ENCODE results near the gene FAF2. TPM values are rescaled to one million over a fixed set of nuclear protein-coding genes. Genes with fewer than 3 reads are reported as not detected.

FAF2 gene
- total and polyA plus RNA-seq, 11 donors: 6.6 to 20.8 (median 13.6) TPM

- Histone ChIP-seq H3K9me3 (peaks cover 0 to 9% (median 0%) of the 10 kb centered on the region in 12 donors), H3K36me3 (peaks cover 0 to 29% (median 15%) of the 10 kb centered on the region in 9 donors), H3K27me3 (no peaks in the 10 kb centered on the region), H3K4me3 (no peak overlapping the region), H3K4me1 (no peaks in the 10 kb centered on the region), H3K27ac (no peak overlapping the region)
- ATAC-seq (no peak), DNase-seq (no peak)
- TF ChIP-seq CTCF (IDR thresholded peaks at IDR 0.05): no peak
- no peak for TF ChIP-seq POLR2A (IDR thresholded peaks at IDR 0.05)
- WGBS, 4 donors: 84 to 92% (median 85%) methylated on average over 7 of the region's 7 CpGs
- intact Hi-C loops (cut with DNase I): no loop called here
Measured at GRCh38 chr5:176473335-176474006, 25.3 kb downstream of the FAF2 start.

GRCh38 chr5:176474476-176474875 is 26.3 kb downstream of the FAF2 start:
- Histone ChIP-seq H3K4me1 (no peaks in the 10 kb centered on the region), H3K27me3 (no peaks in the 10 kb centered on the region), H3K9me3 (peaks cover 0 to 9% (median 0%) of the 10 kb centered on the region in 12 donors), H3K27ac (no peak overlapping the region), H3K4me3 (no peak overlapping the region), H3K36me3 (peaks cover 0 to 39% (median 20%) of the 10 kb centered on the region in 9 donors)
- DNase-seq: no peak
- intact Hi-C loops (cut with DNase I): no loop called here
- no peak for TF ChIP-seq POLR2A (IDR thresholded peaks at IDR 0.05)
- no peak for TF ChIP-seq CTCF (IDR thresholded peaks at IDR 0.05)
- no peak for ATAC-seq
- 94 to 100% (median 98%) methylated on average over 1 of the region's 1 CpG for WGBS, 4 donors

- peaks cover 0 to 74% (median 54%) of the 10 kb centered on the region in 9 donors for H3K36me3 ChIP-seq
- no peak overlapping the region for H3K4me3 ChIP-seq
- no peak overlapping the region for H3K27ac ChIP-seq
- intact Hi-C loops (cut with DNase I): no loop called here
- ATAC-seq (no peak), DNase-seq (no peak)
- no peaks in the 10 kb centered on the region for H3K9me3 ChIP-seq
- WGBS, 4 donors: 94 to 98% (median 96%) methylated on average over 4 of the region's 4 CpGs
- TF ChIP-seq CTCF (IDR thresholded peaks at IDR 0.05): no peak
- TF ChIP-seq POLR2A (IDR thresholded peaks at IDR 0.05): no peak
- peaks cover 0 to 10% (median 0%) of the 10 kb centered on the region in 12 donors for H3K4me1 ChIP-seq
- H3K27me3 ChIP-seq: no peaks in the 10 kb centered on the region
Measured at GRCh38 chr5:176481711-176482110, 33.5 kb downstream of the FAF2 start.

- no peak overlapping the region for H3K27ac ChIP-seq
- H3K27me3 ChIP-seq: no peaks in the 10 kb centered on the region
- H3K9me3 ChIP-seq: no peaks in the 10 kb centered on the region
- peaks cover 0 to 12% (median 0%) of the 10 kb centered on the region in 12 donors for H3K4me1 ChIP-seq
- peaks cover 0 to 88% (median 72%) of the 10 kb centered on the region in 9 donors for H3K36me3 ChIP-seq
- H3K4me3 ChIP-seq: no peak overlapping the region
- no peak for TF ChIP-seq POLR2A (IDR thresholded peaks at IDR 0.05)
- no peak for TF ChIP-seq CTCF (IDR thresholded peaks at IDR 0.05)
- DNase-seq (no peak), ATAC-seq (no peak)
- intact Hi-C loops (cut with DNase I): no loop called here
- 64 to 90% (median 80%) methylated on average over 2 of the region's 2 CpGs for WGBS, 4 donors
Measured at GRCh38 chr5:176485176-176485575, 37.0 kb downstream of the FAF2 start.
